ENCODE results near the gene MAD1L1. TPM values are rescaled to one million over a fixed set of nuclear protein-coding genes. Genes with fewer than 3 reads are reported as not detected.
A peak's percentile ranks its signal among the peaks of the same experiment; 100 is the strongest.

The MAD1L1 gene
- total RNA-seq, 2 experiments from 2014 or later = 157 to 160 TPM

DNA sequence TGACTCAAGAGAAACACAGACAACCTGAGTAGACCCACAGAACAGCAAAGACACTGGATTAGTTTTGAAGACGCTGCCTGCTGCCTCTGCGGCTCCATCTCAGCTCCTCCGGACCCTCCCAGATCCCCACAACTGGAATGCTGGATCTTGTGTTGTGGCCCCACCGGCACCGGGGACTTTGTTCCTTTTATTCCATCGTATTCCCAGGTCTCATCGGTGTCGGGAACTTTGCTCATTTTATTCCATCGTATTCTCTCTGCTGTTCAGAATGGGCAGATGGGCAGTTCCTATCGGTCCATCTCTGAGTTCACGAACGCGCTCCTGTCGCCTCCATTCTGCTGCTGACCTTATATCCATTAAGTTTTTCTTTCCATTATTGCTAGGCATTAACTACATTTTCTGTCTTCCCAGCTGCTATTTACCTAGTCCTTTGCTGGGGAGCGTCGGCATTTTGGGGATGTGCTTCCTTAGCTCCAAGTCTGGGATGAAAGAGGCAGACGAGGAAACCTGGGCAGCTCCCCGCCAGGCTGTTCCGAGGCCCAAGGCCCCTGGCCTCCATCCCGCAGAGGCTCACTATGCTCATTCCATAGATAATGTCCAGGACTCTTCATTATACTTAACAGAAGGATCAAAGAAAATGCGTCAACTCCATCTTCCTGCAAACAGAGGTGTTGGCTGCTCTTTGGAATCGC is 192.4 kb downstream of the MAD1L1 start:
- H3K27ac Mint-ChIP-seq = peak overlapping the region; percentile 86
- ATAC-seq (ENCODE audit: poor library complexity) (no peak), DNase-seq (no peak)
- TF ChIP-seq, protein P1, sequence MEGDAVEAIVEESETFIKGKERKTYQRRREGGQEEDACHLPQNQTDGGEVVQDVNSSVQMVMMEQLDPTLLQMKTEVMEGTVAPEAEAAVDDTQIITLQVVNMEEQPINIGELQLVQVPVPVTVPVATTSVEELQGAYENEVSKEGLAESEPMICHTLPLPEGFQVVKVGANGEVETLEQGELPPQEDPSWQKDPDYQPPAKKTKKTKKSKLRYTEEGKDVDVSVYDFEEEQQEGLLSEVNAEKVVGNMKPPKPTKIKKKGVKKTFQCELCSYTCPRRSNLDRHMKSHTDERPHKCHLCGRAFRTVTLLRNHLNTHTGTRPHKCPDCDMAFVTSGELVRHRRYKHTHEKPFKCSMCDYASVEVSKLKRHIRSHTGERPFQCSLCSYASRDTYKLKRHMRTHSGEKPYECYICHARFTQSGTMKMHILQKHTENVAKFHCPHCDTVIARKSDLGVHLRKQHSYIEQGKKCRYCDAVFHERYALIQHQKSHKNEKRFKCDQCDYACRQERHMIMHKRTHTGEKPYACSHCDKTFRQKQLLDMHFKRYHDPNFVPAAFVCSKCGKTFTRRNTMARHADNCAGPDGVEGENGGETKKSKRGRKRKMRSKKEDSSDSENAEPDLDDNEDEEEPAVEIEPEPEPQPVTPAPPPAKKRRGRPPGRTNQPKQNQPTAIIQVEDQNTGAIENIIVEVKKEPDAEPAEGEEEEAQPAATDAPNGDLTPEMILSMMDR (IDR thresholded peaks at IDR 0.05) = no peak
- Histone ChIP-seq H3K36me3 (ENCODE audit: insufficient read depth, low read length) (no peaks in the 10 kb centered on the region), H3K9me3 (ENCODE audit: control insufficient read depth in 1 of 2, insufficient read depth in 1 of 2, low read length in 2 of 2) (no peaks in the 10 kb centered on the region), H3K4me1 (ENCODE audit: insufficient read depth, low read length) (peaks cover 34% of the 10 kb centered on the region), H3K4me3 (ENCODE audit: low read length) (no peak overlapping the region), H3K27me3 (ENCODE audit: control insufficient read depth in 1 of 2, insufficient read depth in 2 of 2, low read length in 2 of 2) (no peaks in the 10 kb centered on the region), H3K27ac (ENCODE audit: low read depth in 1 of 2, low read length in 2 of 2) (no peak overlapping the region)
- H3K9me3 Mint-ChIP-seq = no peaks in the 10 kb centered on the region
- ChIA-PET POLR2A (interaction anchor here (1.4 to 4.8 kb wide), 2 partner anchors 100 to 113 kb away, joined by 6 to 33 read pairs; no protein-coding TSS in a partner anchor), CTCF (no interaction called here)
- peaks cover 63% of the 10 kb centered on the region for H3K4me1 Mint-ChIP-seq (ENCODE audit: low read depth)
- peaks cover 5% of the 10 kb centered on the region for H3K36me3 Mint-ChIP-seq (ENCODE audit: low read depth)
- intact Hi-C loops (cut with DNase I, micrococcal nuclease) = no loop called here
- no peaks in the 10 kb centered on the region for H3K27me3 Mint-ChIP-seq
- H3K4me3 Mint-ChIP-seq = peak overlapping the region; percentile 55

DNA sequence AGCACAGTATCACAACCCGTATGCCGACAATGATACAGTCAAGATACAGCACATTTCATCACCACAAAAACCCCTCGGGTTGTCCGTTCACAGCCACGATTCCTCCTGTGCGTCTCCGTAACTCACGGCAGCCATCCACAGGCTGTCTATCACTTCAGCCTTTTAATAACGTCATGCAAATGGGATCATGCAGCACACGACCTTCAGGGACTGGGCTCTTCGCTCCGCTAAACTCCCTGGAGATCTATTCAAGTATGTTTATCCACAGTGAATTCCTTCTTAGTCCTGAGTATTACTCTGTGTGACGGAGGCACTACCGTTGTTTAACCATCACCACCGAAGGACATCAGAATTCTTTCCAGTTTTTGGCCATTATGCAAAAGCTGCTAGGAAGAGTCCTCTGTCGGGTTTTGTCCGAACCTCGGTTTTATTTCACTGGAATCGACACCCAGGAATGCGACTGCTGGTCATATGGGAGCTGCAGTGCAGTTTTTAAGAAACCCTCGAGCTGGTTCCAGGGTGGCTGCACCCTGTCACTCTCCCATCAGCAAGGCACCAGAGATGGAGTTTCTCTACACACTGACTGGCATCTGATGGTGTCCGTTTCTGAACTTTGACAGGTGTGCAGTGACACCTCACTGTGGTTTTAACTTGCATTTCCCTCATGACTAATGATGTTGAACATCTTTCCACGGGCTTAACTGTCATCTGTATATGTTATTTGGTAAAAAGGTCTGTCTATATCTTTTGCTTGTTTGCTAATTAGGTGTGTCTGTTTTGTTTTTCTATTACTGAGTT is 193.6 kb downstream of the MAD1L1 start:
- Histone ChIP-seq H3K27ac (ENCODE audit: low read depth in 1 of 2, low read length in 2 of 2) (no peak overlapping the region), H3K27me3 (ENCODE audit: control insufficient read depth in 1 of 2, insufficient read depth in 2 of 2, low read length in 2 of 2) (no peaks in the 10 kb centered on the region), H3K36me3 (ENCODE audit: insufficient read depth, low read length) (no peaks in the 10 kb centered on the region), H3K4me3 (ENCODE audit: low read length) (no peak overlapping the region), H3K4me1 (ENCODE audit: insufficient read depth, low read length) (peaks cover 34% of the 10 kb centered on the region), H3K9me3 (ENCODE audit: control insufficient read depth in 1 of 2, insufficient read depth in 1 of 2, low read length in 2 of 2) (no peaks in the 10 kb centered on the region)
- H3K4me3 Mint-ChIP-seq = peak overlapping the region; percentile 52
- TF ChIP-seq, protein P1 (IDR thresholded peaks at IDR 0.05) = no peak
- CTCF ChIA-PET = no interaction called here
- peaks cover 69% of the 10 kb centered on the region for H3K4me1 Mint-ChIP-seq (ENCODE audit: low read depth)
- no peaks in the 10 kb centered on the region for H3K9me3 Mint-ChIP-seq
- peaks cover 5% of the 10 kb centered on the region for H3K36me3 Mint-ChIP-seq (ENCODE audit: low read depth)
- POLR2A ChIA-PET = interaction anchor here (0.9 to 4.8 kb wide), 6 partner anchors 11 to 117 kb away, joined by 3 to 33 read pairs (median 8); no protein-coding TSS in a partner anchor
- peak in 1 of 14 experiments; percentile 14 for DNase-seq
- no peaks in the 10 kb centered on the region for H3K27me3 Mint-ChIP-seq
- intact Hi-C loops (cut with DNase I, micrococcal nuclease) = loop anchor here in 1 of 2 experiments (1.0 to 10.0 kb wide), 4 partner anchors 19 to 112 kb away; no protein-coding TSS in a partner anchor
- peak; percentile 11 for ATAC-seq (ENCODE audit: poor library complexity)
- H3K27ac Mint-ChIP-seq = peak overlapping the region; percentile 86

DNA sequence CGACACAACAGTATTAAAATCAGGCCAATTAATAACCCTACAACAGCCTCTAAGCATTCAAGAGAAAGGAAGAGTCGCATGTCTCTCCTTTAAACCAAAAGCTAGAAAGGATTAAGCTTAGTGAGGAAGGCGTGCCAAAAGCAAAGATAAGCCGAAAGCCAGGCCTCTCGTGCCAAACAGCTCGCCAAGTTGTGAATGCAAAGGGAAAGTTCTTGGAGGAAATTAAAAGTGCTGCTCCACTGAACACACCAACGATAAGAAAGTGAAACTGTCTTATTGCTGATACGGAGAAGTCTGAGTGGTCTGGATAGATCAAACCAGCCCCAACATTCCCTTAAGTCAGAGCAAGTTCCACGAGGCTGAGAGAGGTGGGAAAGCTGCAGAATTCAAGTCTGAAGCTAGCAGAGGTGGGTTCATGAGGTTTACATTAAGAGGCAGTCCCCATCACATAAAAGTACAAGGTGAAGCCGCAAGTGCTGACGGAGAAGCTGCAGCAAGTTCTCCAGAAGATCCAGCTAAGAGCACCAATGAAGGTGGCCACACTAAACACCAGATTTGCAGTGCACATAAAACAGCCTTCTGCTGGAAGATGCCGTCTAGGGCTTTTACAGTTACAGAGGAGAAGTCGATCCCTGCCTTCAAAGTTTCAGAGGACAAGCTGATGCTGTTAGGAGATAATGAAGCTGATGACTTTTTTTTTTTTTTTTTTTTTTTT is 194.8 kb downstream of the MAD1L1 start:
- intact Hi-C loops (cut with DNase I, micrococcal nuclease) = loop anchor here in 1 of 2 experiments (1.0 to 10.0 kb wide), 4 partner anchors 18 to 111 kb away; no protein-coding TSS in a partner anchor
- Histone ChIP-seq H3K36me3 (ENCODE audit: insufficient read depth, low read length) (no peaks in the 10 kb centered on the region), H3K4me1 (ENCODE audit: insufficient read depth, low read length) (peaks cover 34% of the 10 kb centered on the region), H3K27me3 (ENCODE audit: control insufficient read depth in 1 of 2, insufficient read depth in 2 of 2, low read length in 2 of 2) (no peaks in the 10 kb centered on the region), H3K27ac (ENCODE audit: low read depth in 1 of 2, low read length in 2 of 2) (peak overlapping the region; percentile 23 to 58), H3K4me3 (ENCODE audit: low read length) (peak overlapping the region; percentile 65), H3K9me3 (ENCODE audit: control insufficient read depth in 1 of 2, insufficient read depth in 1 of 2, low read length in 2 of 2) (no peaks in the 10 kb centered on the region)
- peaks cover 5% of the 10 kb centered on the region for H3K36me3 Mint-ChIP-seq (ENCODE audit: low read depth)
- TF ChIP-seq, protein P1 (IDR thresholded peaks at IDR 0.05) = no peak
- H3K27me3 Mint-ChIP-seq = no peaks in the 10 kb centered on the region
- DNase-seq (peak in 7 of 14 experiments; percentile 14 to 57 (median 31)), ATAC-seq (ENCODE audit: poor library complexity) (peak; percentile 41)
- ChIA-PET CTCF (interaction anchor here (1.4 kb wide), 1 partner anchor 157 kb away, joined by 3 read pairs; no protein-coding TSS in a partner anchor), POLR2A (interaction anchor here (0.6 to 4.8 kb wide), 13 partner anchors 8 to 118 kb away, joined by 3 to 33 read pairs (median 4); no protein-coding TSS in a partner anchor)
- peak overlapping the region; percentile 86 for H3K27ac Mint-ChIP-seq
- peak overlapping the region; percentile 80 for H3K4me3 Mint-ChIP-seq
- no peaks in the 10 kb centered on the region for H3K9me3 Mint-ChIP-seq
- H3K4me1 Mint-ChIP-seq (ENCODE audit: low read depth) = peaks cover 66% of the 10 kb centered on the region
